SK-N-MC (cell line): ENCODE data around the gene KCNG2.

Experiments
- DNase-seq: peaks from one replicate; pipeline ENCODE4 v3.0.0-alpha.2; 2011; ENCODE audit warnings: low read depth, low spot score
- H3K27ac ChIP-seq: fragments of 200-600 bp; sonication (generic); 2 replicates; pipeline ENCODE4 v1.5.1; 2016; ENCODE audit warnings: mixed run types
- H3K36me3 ChIP-seq: fragments of 200-600 bp; sonication (generic); 2 replicates; pipeline ENCODE4 v1.6.1; 2017; ENCODE audit warnings: antibody characterized with exemption, low read length, mixed read lengths; ENCODE audit not compliant: insufficient read depth
- H3K4me3 ChIP-seq: fragments of 200-600 bp; sonication (generic); 2 replicates; pipeline ENCODE4 v1.5.1; 2016
- H3K9ac ChIP-seq: fragments of 200-600 bp; sonication (generic); 2 replicates; pipeline ENCODE4 v1.8.0; 2017; ENCODE audit warnings: mixed run types, mixed read lengths; ENCODE audit not compliant: insufficient read length
- H3K9me3 ChIP-seq: fragments of 200-600 bp; sonication (generic); 2 replicates; pipeline ENCODE4 v1.6.1; 2017; ENCODE audit warnings: low read depth, mild to moderate bottlenecking, antibody characterized with exemption, low read length, moderate library complexity, mixed read lengths
- EZH2 ChIP-seq: fragments of 200-600 bp; sonication (generic); IDR thresholded peaks from one replicate; pipeline ENCODE4 v1.6.1; 2017; ENCODE audit warnings: antibody characterized with exemption
- FOXP2 ChIP-seq: optimal IDR thresholded peaks from 2 replicates; pipeline ENCODE3; 2011; ENCODE audit warnings: mild to moderate bottlenecking, moderate library complexity; ENCODE audit not compliant: insufficient read depth; ENCODE audit errors: extremely low read length, control extremely low read depth
- POLR2AphosphoS5 ChIP-seq: IDR thresholded peaks from 2 replicates; pipeline ENCODE4 v1.6.1; 2012; ENCODE audit warnings: mild to moderate bottlenecking, low read depth, low read length, borderline replicate concordance

Gene KCNG2

GRCh38 chr18:79779700-79780190, 18.0 kb upstream of the KCNG2 start:
- H3K9ac ChIP-seq, result no peak overlapping the region
- no peak overlapping the region for H3K27ac ChIP-seq
- no peak for TF ChIP-seq EZH2
- no peaks in the 10 kb centered on the region for H3K36me3 ChIP-seq
- no peak overlapping the region for H3K4me3 ChIP-seq
- no peak for DNase-seq
- no peaks in the 10 kb centered on the region for H3K9me3 ChIP-seq

DNA sequence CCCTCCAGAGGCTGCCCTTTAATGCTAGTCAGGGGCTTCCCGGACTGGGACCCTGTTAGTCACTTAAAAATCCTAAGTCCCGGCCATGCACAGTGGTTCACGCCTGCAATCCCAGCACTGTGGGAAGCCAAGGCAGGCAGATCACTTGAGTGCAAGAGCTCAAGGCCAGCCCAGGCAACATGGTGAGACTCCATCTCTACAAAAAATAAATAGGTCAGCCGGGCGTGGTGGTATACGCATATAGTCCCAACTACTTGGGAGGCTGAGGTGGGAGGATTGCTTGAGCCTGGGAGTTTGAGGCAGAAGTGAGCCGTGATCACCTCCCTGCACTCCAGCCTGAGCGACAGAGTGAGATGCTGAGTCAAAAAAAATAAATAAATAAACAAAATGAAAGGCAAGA, 17.2 kb upstream of the KCNG2 start:
- Histone ChIP-seq H3K27ac (no peak overlapping the region), H3K9me3 (no peaks in the 10 kb centered on the region), H3K9ac (no peak overlapping the region), H3K4me3 (no peak overlapping the region), H3K36me3 (no peaks in the 10 kb centered on the region)
- TF ChIP-seq POLR2AphosphoS5, result no peak
- no peak for DNase-seq

DNA sequence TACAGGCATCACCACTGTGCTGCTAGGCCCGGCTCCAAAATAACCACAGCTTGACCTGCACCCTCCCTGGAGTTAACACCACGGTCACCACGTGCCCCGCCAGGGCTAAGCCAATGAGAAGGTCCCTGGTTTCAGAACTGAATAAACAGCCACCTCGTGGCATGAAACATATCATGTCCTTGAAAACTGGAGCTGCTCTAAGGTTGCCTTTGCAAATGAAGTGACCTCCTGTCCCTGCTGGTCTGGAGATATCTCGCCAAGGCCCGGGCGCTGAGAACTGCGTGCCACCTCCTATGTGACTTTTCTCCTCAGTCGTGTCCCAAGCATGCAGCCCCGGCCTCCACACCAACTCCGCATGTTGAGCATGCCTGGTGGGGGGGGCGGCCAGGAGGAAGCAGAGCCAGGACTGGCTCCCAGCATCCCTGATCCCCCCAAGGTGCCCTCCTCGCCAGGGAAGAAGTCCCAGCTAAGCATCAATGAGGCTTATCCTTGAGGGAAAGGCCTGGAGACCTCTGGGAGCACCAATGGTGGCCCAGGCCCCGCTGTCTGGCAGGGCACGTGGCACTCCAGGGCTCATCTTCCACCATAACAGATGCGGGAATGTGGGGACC, 16.3 kb upstream of the KCNG2 start:
- Histone ChIP-seq H3K4me3 (no peak overlapping the region), H3K27ac (no peak overlapping the region), H3K9ac (no peak overlapping the region), H3K9me3 (no peaks in the 10 kb centered on the region), H3K36me3 (no peaks in the 10 kb centered on the region)
- TF ChIP-seq POLR2AphosphoS5 (no peak), EZH2 (no peak), FOXP2 (no peak)
- no peak for DNase-seq

- no peak for DNase-seq
- H3K9ac ChIP-seq, result no peak overlapping the region
- H3K36me3 ChIP-seq, result no peaks in the 10 kb centered on the region
- no peak overlapping the region for H3K4me3 ChIP-seq
- no peaks in the 10 kb centered on the region for H3K9me3 ChIP-seq
- TF ChIP-seq POLR2AphosphoS5, result no peak
- no peak for TF ChIP-seq EZH2
- no peak for TF ChIP-seq FOXP2
- no peak overlapping the region for H3K27ac ChIP-seq
These were observed 15.0 kb upstream of the KCNG2 start for GRCh38 chr18:79782566-79783308.

DNA sequence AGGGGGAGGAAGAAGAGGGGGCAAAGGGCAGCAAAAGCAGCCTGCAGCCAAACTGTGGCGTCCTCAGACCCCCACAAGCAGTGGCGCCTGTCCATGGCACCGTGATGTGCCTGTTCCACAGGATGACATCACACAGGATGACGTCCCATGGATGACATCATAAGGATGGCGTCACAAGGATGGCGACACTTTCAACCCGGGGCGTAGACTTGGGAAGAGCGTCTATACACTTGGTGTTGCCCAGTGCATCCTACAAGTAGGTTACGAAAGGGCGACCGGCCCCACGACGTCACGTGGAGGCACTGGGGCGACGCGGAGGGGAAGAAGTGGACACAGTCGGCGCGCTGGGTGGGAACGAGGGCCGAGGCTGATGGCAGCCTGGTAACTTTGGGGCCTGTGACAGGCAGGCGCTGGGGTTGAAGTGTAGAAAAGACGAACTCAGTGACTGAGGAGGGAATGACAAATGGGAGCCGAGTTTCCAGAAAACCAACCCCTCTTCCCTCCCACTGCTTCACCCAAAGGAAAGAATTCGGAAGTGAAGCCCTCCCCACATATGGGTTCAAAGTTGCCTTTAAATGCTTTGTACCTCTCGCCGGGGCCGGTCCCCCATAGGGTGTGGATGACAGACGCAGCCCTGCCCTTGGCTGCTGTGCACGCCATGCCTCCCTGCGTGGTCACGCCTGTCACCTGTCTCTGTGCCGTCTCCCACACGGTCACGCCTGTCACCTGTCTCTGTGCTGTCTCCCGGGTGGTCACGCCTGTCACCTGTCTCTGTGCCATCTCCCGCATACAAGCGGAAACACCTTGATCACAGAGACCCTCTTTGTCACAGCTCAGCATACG, 13.4 kb upstream of the KCNG2 start:
- no peak for DNase-seq
- no peak for TF ChIP-seq FOXP2
- no peak for TF ChIP-seq EZH2
- TF ChIP-seq POLR2AphosphoS5, result no peak
- no peak overlapping the region for H3K4me3 ChIP-seq
- H3K9ac ChIP-seq, result no peak overlapping the region
- H3K36me3 ChIP-seq, result no peaks in the 10 kb centered on the region
- H3K27ac ChIP-seq, result no peak overlapping the region
- H3K9me3 ChIP-seq, result no peaks in the 10 kb centered on the region

- Histone ChIP-seq H3K27ac (no peak overlapping the region), H3K9ac (no peak overlapping the region), H3K9me3 (no peaks in the 10 kb centered on the region), H3K4me3 (no peak overlapping the region), H3K36me3 (no peaks in the 10 kb centered on the region)
- no peak for DNase-seq
- TF ChIP-seq EZH2 (no peak), POLR2AphosphoS5 (no peak), FOXP2 (no peak)
These were observed 12.6 kb upstream of the KCNG2 start for GRCh38 chr18:79784965-79785770.

DNA sequence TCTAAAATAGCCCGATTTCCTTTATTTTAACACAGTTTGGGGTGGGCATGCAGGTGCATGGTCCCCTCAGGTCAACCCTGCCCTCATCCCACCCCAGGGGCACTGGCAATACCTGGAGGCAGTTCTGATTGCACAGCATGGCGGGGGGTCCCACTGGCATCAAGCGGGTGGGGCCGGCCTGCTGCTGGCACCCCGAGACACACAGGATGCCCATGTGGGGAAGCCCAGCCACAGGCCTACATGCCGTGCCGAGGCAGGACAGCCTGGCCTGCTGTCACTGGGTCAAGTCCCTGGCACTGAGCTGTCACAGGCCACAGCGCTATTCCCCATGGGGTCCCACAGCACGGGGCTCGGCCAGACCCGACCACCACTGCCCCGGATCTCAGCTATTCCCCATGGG, 11.9 kb upstream of the KCNG2 start:
- TF ChIP-seq FOXP2 (no peak), POLR2AphosphoS5 (no peak), EZH2 (no peak)
- no peaks in the 10 kb centered on the region for H3K9me3 ChIP-seq
- H3K9ac ChIP-seq, result no peak overlapping the region
- H3K27ac ChIP-seq, result no peak overlapping the region
- no peaks in the 10 kb centered on the region for H3K36me3 ChIP-seq
- no peak overlapping the region for H3K4me3 ChIP-seq
- DNase-seq, result no peak

DNA sequence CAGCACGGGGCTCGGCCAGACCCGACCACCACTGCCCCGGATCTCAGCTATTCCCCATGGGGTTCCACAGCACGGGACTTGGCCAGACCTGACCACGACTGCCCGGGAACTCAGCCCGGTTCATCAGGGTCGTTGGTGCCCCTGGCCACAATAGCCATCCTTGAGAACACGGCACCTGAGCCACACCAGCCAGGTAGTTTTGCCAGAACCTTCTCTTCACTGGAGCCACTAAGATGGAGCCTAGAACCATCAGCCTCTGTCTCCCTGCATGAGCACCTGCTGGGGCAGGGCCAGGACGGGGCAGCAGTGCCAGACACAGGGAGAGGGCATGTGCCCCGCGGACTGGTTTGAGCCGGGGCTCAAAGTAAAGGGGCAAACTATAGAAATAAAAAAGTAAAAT, 11.4 kb upstream of the KCNG2 start:
- no peak overlapping the region for H3K27ac ChIP-seq
- H3K4me3 ChIP-seq, result no peak overlapping the region

More for the DNA sequence above, 11.4 kb upstream of the KCNG2 start:
- DNase-seq, result no peak
- TF ChIP-seq POLR2AphosphoS5, result no peak
- TF ChIP-seq EZH2, result no peak
- no peak for TF ChIP-seq FOXP2
- H3K36me3 ChIP-seq, result no peaks in the 10 kb centered on the region
- no peaks in the 10 kb centered on the region for H3K9me3 ChIP-seq
- H3K9ac ChIP-seq, result no peak overlapping the region
